ENCODE data around the gene ADAMTS9. TPM values are rescaled to one million over a fixed set of nuclear protein-coding genes. Genes with fewer than 3 reads are reported as not detected.

Gene ADAMTS9
- total RNA-seq, 6 donors from 2014 or later, result 12.3 to 54.9 (median 26.6) TPM

- no peak overlapping the region for H3K27ac ChIP-seq
- no peak overlapping the region for H3K4me3 ChIP-seq
- H3K27me3 ChIP-seq, result no peaks in the 10 kb centered on the region
- TF ChIP-seq POLR2AphosphoS5 (IDR thresholded peaks at IDR 0.05) (no peak), POLR2A (IDR thresholded peaks at IDR 0.05) (no peak), EP300 (IDR thresholded peaks at IDR 0.05) (no peak), CTCF (IDR thresholded peaks at IDR 0.05) (no peak)
- ATAC-seq (ENCODE audit: low FRiP score in 2 of 2) (peak in 1 of 2 donors; percentile 40), DNase-seq (no peak)
- H3K36me3 ChIP-seq, result peaks cover 3 to 53% (median 9%) of the 10 kb centered on the region in 4 donors
- H3K4me1 ChIP-seq, result peaks cover 0 to 4% (median 0%) of the 10 kb centered on the region in 4 donors
- 56 to 64% methylated on average over 7 of the region's 7 CpGs for WGBS, 2 donors
- H3K9me3 ChIP-seq, result no peaks in the 10 kb centered on the region
Measured at GRCh38 chr3:64627471-64628321, 60.1 kb downstream of the ADAMTS9 start.

GRCh38 chr3:64627042-64627441, 60.8 kb downstream of the ADAMTS9 start:
- Histone ChIP-seq H3K9me3 (no peaks in the 10 kb centered on the region), H3K36me3 (peaks cover 0 to 51% (median 8%) of the 10 kb centered on the region in 4 donors), H3K4me1 (peaks cover 0 to 4% (median 0%) of the 10 kb centered on the region in 4 donors), H3K27ac (no peak overlapping the region), H3K4me3 (no peak overlapping the region), H3K27me3 (no peaks in the 10 kb centered on the region)
- no peak for TF ChIP-seq CTCF (IDR thresholded peaks at IDR 0.05)
- no peak for TF ChIP-seq EP300 (IDR thresholded peaks at IDR 0.05)
- no peak for TF ChIP-seq POLR2A (IDR thresholded peaks at IDR 0.05)
- TF ChIP-seq POLR2AphosphoS5 (IDR thresholded peaks at IDR 0.05), result no peak
- ATAC-seq (ENCODE audit: low FRiP score in 2 of 2) (no peak), DNase-seq (no peak)
- WGBS, 2 donors, result 89% methylated on average over 5 of the region's 5 CpGs

- DNase-seq, result no peak
Measured at GRCh38 chr3:64625381-64625780, 62.4 kb downstream of the ADAMTS9 start.

GRCh38 chr3:64623125-64623524, 64.7 kb downstream of the ADAMTS9 start:
- Histone ChIP-seq H3K9me3 (no peaks in the 10 kb centered on the region), H3K36me3 (peaks cover 0 to 33% (median 1%) of the 10 kb centered on the region in 4 donors), H3K27me3 (no peaks in the 10 kb centered on the region), H3K4me3 (no peak overlapping the region), H3K27ac (no peak overlapping the region), H3K4me1 (peaks cover 0 to 4% (median 0%) of the 10 kb centered on the region in 4 donors)
- 43 to 62% methylated on average over 2 of the region's 2 CpGs for WGBS, 2 donors
- ATAC-seq (ENCODE audit: low FRiP score in 2 of 2) (no peak), DNase-seq (no peak)
- TF ChIP-seq CTCF (IDR thresholded peaks at IDR 0.05), result no peak
- TF ChIP-seq POLR2A (IDR thresholded peaks at IDR 0.05), result no peak
- TF ChIP-seq POLR2AphosphoS5 (IDR thresholded peaks at IDR 0.05), result no peak
- TF ChIP-seq EP300 (IDR thresholded peaks at IDR 0.05), result no peak

More at GRCh38 chr3:64625381-64625780, 62.4 kb downstream of the ADAMTS9 start:
- 75 to 97% methylated on average over 1 of the region's 1 CpG for WGBS, 2 donors
- ATAC-seq (ENCODE audit: low FRiP score in 2 of 2), result no peak
- no peak overlapping the region for H3K27ac ChIP-seq
- H3K9me3 ChIP-seq, result no peaks in the 10 kb centered on the region
- H3K4me3 ChIP-seq, result no peak overlapping the region
- H3K4me1 ChIP-seq, result peaks cover 0 to 4% (median 0%) of the 10 kb centered on the region in 4 donors
- no peaks in the 10 kb centered on the region for H3K27me3 ChIP-seq
- peaks cover 0 to 48% (median 4%) of the 10 kb centered on the region in 4 donors for H3K36me3 ChIP-seq
- TF ChIP-seq CTCF (IDR thresholded peaks at IDR 0.05), result no peak
- no peak for TF ChIP-seq POLR2A (IDR thresholded peaks at IDR 0.05)
- no peak for TF ChIP-seq EP300 (IDR thresholded peaks at IDR 0.05)
- TF ChIP-seq POLR2AphosphoS5 (IDR thresholded peaks at IDR 0.05), result no peak

All from upper lobe of left lung (tissue), 6 donors.